GM20000 (cell line): ENCODE results near the gene EFEMP1.
"Not testable (repeated sequence)": the region's sequence is repeated elsewhere in the genome, so short reads cannot be mapped to it uniquely, and the experiment has no call there.

Source experiments
- DNase-seq: peaks from one replicate; pipeline ENCODE4 v3.0.0; 2012; ENCODE audit warnings: low spot score
- TF ChIP-seq, protein P1 (sequence below): IDR thresholded peaks from 2 replicates; pipeline ENCODE4 v1.5.1; 2012; ENCODE audit warnings: mild to moderate bottlenecking, control low read depth; ENCODE audit errors: extremely low read depth, missing control alignments

The EFEMP1 gene

GRCh38 chr2:55827855-55828254 lies 95.7 kb downstream of the EFEMP1 start:
- no peak for DNase-seq
- TF ChIP-seq, protein P1, sequence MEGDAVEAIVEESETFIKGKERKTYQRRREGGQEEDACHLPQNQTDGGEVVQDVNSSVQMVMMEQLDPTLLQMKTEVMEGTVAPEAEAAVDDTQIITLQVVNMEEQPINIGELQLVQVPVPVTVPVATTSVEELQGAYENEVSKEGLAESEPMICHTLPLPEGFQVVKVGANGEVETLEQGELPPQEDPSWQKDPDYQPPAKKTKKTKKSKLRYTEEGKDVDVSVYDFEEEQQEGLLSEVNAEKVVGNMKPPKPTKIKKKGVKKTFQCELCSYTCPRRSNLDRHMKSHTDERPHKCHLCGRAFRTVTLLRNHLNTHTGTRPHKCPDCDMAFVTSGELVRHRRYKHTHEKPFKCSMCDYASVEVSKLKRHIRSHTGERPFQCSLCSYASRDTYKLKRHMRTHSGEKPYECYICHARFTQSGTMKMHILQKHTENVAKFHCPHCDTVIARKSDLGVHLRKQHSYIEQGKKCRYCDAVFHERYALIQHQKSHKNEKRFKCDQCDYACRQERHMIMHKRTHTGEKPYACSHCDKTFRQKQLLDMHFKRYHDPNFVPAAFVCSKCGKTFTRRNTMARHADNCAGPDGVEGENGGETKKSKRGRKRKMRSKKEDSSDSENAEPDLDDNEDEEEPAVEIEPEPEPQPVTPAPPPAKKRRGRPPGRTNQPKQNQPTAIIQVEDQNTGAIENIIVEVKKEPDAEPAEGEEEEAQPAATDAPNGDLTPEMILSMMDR, result no peak

GRCh38 chr2:55827428-55827827 lies 96.2 kb downstream of the EFEMP1 start:
- not testable (repeated sequence) for DNase-seq

DNA sequence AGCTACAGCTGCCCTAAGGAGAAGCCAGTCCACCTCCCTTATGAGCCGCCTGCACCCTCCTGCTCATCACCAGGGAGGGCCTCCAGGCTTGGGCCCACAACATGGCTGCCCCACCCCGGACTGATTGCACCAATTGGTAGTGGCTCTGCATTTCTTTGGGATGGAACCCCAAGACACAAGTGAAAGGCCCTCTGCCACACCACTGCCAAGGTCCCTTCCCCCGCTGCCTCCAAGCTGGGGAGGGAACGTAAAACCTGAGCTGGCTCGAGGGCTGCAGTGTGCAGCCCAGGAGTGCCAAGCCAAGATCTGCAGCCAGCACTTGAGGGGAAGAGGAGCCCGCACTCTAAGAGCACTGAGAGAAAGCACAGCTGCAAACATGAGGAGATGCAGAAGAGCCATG lies 97.3 kb downstream of the EFEMP1 start:
- TF ChIP-seq, protein P1, result no peak
- DNase-seq, result no peak

GRCh38 chr2:55824551-55825096 lies 99.0 kb downstream of the EFEMP1 start:
- TF ChIP-seq, protein P1, result no peak
- no peak for DNase-seq
